Activated CD4-positive, alpha-beta T cell treated with anti-CD3 and anti-CD28 coated beads, Interleukin-2, amount 10 ng/mL, durations not matched to agents 7 days and 5 days (primary cell): ENCODE measurements around the gene TMEM134. TPM values are rescaled to one million over a fixed set of nuclear protein-coding genes. Genes with fewer than 3 reads are reported as not detected.

ENCODE experiments used
- CTCF ChIA-PET: fragments of 350-600 bp; sonication (Branson Sonifier 250); formaldehyde crosslinking; loops from one replicate; lab custom pipeline; 2021; ENCODE audit warnings: antibody characterized with exemption; lab: Charles Lee
- POLR2A ChIA-PET: fragments of 350-600 bp; sonication (Branson Sonifier 250); formaldehyde crosslinking; loops from one replicate; lab custom pipeline; 2021; ENCODE audit warnings: antibody characterized with exemption; lab: Charles Lee
- DNase-seq: peaks from one replicate; pipeline ENCODE4 v3.0.0-alpha.2; 2020
- H3K27ac Mint-ChIP-seq: one replicate; pipeline ENCODE4 v1.8.0; 2021; ENCODE audit warnings: mild to moderate bottlenecking, moderate library complexity, mixed read lengths
- H3K27me3 Mint-ChIP-seq: one replicate; pipeline ENCODE4 v1.8.0; 2021; ENCODE audit warnings: mixed read lengths
- H3K36me3 Mint-ChIP-seq: one replicate; pipeline ENCODE4 v1.8.0; 2021; ENCODE audit warnings: low read depth, mixed read lengths
- H3K4me1 Mint-ChIP-seq: one replicate; pipeline ENCODE4 v1.8.0; 2021; ENCODE audit warnings: mixed read lengths
- H3K4me3 Mint-ChIP-seq: one replicate; pipeline ENCODE4 v1.8.0; 2021; ENCODE audit warnings: mild to moderate bottlenecking, moderate library complexity, mixed read lengths
- H3K9me3 Mint-ChIP-seq: one replicate; pipeline ENCODE4 v1.8.0; 2021; ENCODE audit warnings: mixed read lengths
- total RNA-seq, 2 experiments: library from RNA; stranded (reverse); gene quantifications; one replicate each; pipeline ENCODE4 v1.2.3, GENCODE V29; 2021

TMEM134 gene
- total RNA-seq, 2 experiments from 2014 or later, result 42.2 to 47.2 TPM

- CTCF ChIA-PET, result interaction anchor here (1.1 kb wide), 1 partner anchor 17 kb away, joined by 3 read pairs; no protein-coding TSS in a partner anchor
- no peak for DNase-seq
- H3K27ac Mint-ChIP-seq, result no peak overlapping the region
Measured at GRCh38 chr11:67458266-67458665, 10.8 kb downstream of the TMEM134 start.

GRCh38 chr11:67457453-67457852 lies 11.6 kb downstream of the TMEM134 start:
- ChIA-PET POLR2A (no interaction called here), CTCF (interaction anchor here (1.1 to 1.6 kb wide), 2 partner anchors 16 to 20 kb away, joined by 3 to 5 read pairs; partner anchors contain the start of gene PTPRCAP)
- no peak overlapping the region for H3K4me3 Mint-ChIP-seq
- no peaks in the 10 kb centered on the region for H3K9me3 Mint-ChIP-seq
- H3K4me1 Mint-ChIP-seq, result peaks cover 7% of the 10 kb centered on the region
- DNase-seq, result no peak
- H3K27me3 Mint-ChIP-seq, result no peaks in the 10 kb centered on the region
- H3K27ac Mint-ChIP-seq, result no peak overlapping the region
- no peaks in the 10 kb centered on the region for H3K36me3 Mint-ChIP-seq

More at GRCh38 chr11:67458266-67458665, 10.8 kb downstream of the TMEM134 start:
- Mint-ChIP-seq H3K4me3 (no peak overlapping the region), H3K9me3 (no peaks in the 10 kb centered on the region), H3K4me1 (peaks cover 9% of the 10 kb centered on the region), H3K27me3 (no peaks in the 10 kb centered on the region), H3K36me3 (no peaks in the 10 kb centered on the region)
- POLR2A ChIA-PET, result no interaction called here

GRCh38 chr11:67456068-67456705 lies 12.9 kb downstream of the TMEM134 start:
- ChIA-PET POLR2A (no interaction called here), CTCF (interaction anchor here (0.8 to 1.6 kb wide), 5 partner anchors 12 to 87 kb away, joined by 3 to 10 read pairs (median 5); partner anchors contain the start of genes CORO1B and PTPRCAP)
- Mint-ChIP-seq H3K9me3 (no peaks in the 10 kb centered on the region), H3K4me3 (no peak overlapping the region), H3K4me1 (peaks cover 7% of the 10 kb centered on the region), H3K27me3 (no peaks in the 10 kb centered on the region), H3K27ac (no peak overlapping the region), H3K36me3 (no peaks in the 10 kb centered on the region)
- DNase-seq, result no peak

- POLR2A ChIA-PET, result no interaction called here
- no peak for DNase-seq
- no peaks in the 10 kb centered on the region for H3K27me3 Mint-ChIP-seq
- H3K36me3 Mint-ChIP-seq, result no peaks in the 10 kb centered on the region
- no peak within 1 kb of the TSS for H3K4me3 Mint-ChIP-seq
- H3K9me3 Mint-ChIP-seq, result no peaks in the 10 kb centered on the region
- H3K27ac Mint-ChIP-seq, result peak within 1 kb of the TSS; percentile 47
- CTCF ChIA-PET, result interaction anchor here (0.9 kb wide), 1 partner anchor 17 kb away, joined by 3 read pairs; no protein-coding TSS in a partner anchor
- peaks cover 7% of the 10 kb centered on the region for H3K4me1 Mint-ChIP-seq
Measured at GRCh38 chr11:67455054-67455453, 14.0 kb downstream of the TMEM134 start, which contains the start of gene CABP4. CABP4 (plus strand) TSS chr11:67455354; CDS start chr11:67455424, 70 bp downstream.

GRCh38 chr11:67453816-67454732 lies 15.0 kb downstream of the TMEM134 start:
- Mint-ChIP-seq H3K4me3 (no peak overlapping the region), H3K9me3 (no peaks in the 10 kb centered on the region), H3K27me3 (peaks cover 3% of the 10 kb centered on the region), H3K4me1 (peaks cover 8% of the 10 kb centered on the region), H3K27ac (no peak overlapping the region), H3K36me3 (no peaks in the 10 kb centered on the region)
- ChIA-PET CTCF (no interaction called here), POLR2A (no interaction called here)
- DNase-seq, result no peak

- H3K4me3 Mint-ChIP-seq, result no peak within 1 kb of the TSS
- H3K36me3 Mint-ChIP-seq, result no peaks in the 10 kb centered on the region
- ChIA-PET CTCF (interaction anchor here (1.0 to 2.7 kb wide), 2 partner anchors 9 to 43 kb away, joined by 4 to 6 read pairs; no protein-coding TSS in a partner anchor), POLR2A (no interaction called here)
- H3K27me3 Mint-ChIP-seq, result peaks cover 3% of the 10 kb centered on the region
- H3K4me1 Mint-ChIP-seq, result peaks cover 15% of the 10 kb centered on the region
- no peak for DNase-seq
- H3K27ac Mint-ChIP-seq, result no peak within 1 kb of the TSS
- no peaks in the 10 kb centered on the region for H3K9me3 Mint-ChIP-seq
Measured at GRCh38 chr11:67452141-67452952, 16.7 kb downstream of the TMEM134 start, which contains the start of gene GPR152. GPR152 (minus strand) TSS chr11:67452729; CDS start chr11:67452724, 5 bp downstream.

GRCh38 chr11:67451658-67451976 lies 17.4 kb downstream of the TMEM134 start:
- Mint-ChIP-seq H3K9me3 (no peaks in the 10 kb centered on the region), H3K27ac (no peak overlapping the region), H3K27me3 (peaks cover 3% of the 10 kb centered on the region), H3K4me1 (peaks cover 23% of the 10 kb centered on the region), H3K36me3 (no peaks in the 10 kb centered on the region), H3K4me3 (no peak overlapping the region)
- POLR2A ChIA-PET, result interaction anchor here (0.7 kb wide), 1 partner anchor 31 kb away, joined by 3 read pairs; the partner anchor contains the start of gene AIP
- CTCF ChIA-PET, result interaction anchor here (0.5 to 2.7 kb wide), 5 partner anchors 10 to 57 kb away, joined by 3 to 6 read pairs (median 4); no protein-coding TSS in a partner anchor
- no peak for DNase-seq

- no peak overlapping the region for H3K4me3 Mint-ChIP-seq
- no peak overlapping the region for H3K27ac Mint-ChIP-seq
- CTCF ChIA-PET, result interaction anchor here (0.5 to 2.7 kb wide), 5 partner anchors 10 to 56 kb away, joined by 3 to 6 read pairs (median 4); no protein-coding TSS in a partner anchor
- no peaks in the 10 kb centered on the region for H3K36me3 Mint-ChIP-seq
- H3K27me3 Mint-ChIP-seq, result peaks cover 3% of the 10 kb centered on the region
- H3K4me1 Mint-ChIP-seq, result peaks cover 29% of the 10 kb centered on the region
- no peaks in the 10 kb centered on the region for H3K9me3 Mint-ChIP-seq
- DNase-seq, result no peak
- POLR2A ChIA-PET, result interaction anchor here (0.7 kb wide), 1 partner anchor 32 kb away, joined by 3 read pairs; the partner anchor contains the start of gene AIP
Measured at GRCh38 chr11:67450796-67451657, 18.0 kb downstream of the TMEM134 start.

- Mint-ChIP-seq H3K36me3 (no peaks in the 10 kb centered on the region), H3K27ac (no peak overlapping the region), H3K4me3 (no peak overlapping the region), H3K9me3 (no peaks in the 10 kb centered on the region), H3K4me1 (peaks cover 46% of the 10 kb centered on the region), H3K27me3 (peaks cover 3% of the 10 kb centered on the region)
- no peak for DNase-seq
- POLR2A ChIA-PET, result interaction anchor here (0.7 kb wide), 1 partner anchor 1397 kb away, joined by 4 read pairs; no protein-coding TSS in a partner anchor
- CTCF ChIA-PET, result interaction anchor here (0.7 to 1.1 kb wide), 5 partner anchors 10 to 391 kb away, joined by 3 to 4 read pairs (median 3); partner anchors contain the start of gene PTPRCAP
Measured at GRCh38 chr11:67449116-67449844, 19.8 kb downstream of the TMEM134 start.

- Mint-ChIP-seq H3K4me3 (no peak overlapping the region), H3K27me3 (peaks cover 3% of the 10 kb centered on the region), H3K36me3 (no peaks in the 10 kb centered on the region), H3K9me3 (no peaks in the 10 kb centered on the region), H3K27ac (no peak overlapping the region), H3K4me1 (peaks cover 52% of the 10 kb centered on the region)
- ChIA-PET POLR2A (interaction anchor here (0.6 kb wide), 1 partner anchor 45 kb away, joined by 3 read pairs; no protein-coding TSS in a partner anchor), CTCF (interaction anchor here (1.5 kb wide), 2 partner anchors 43 to 47 kb away, joined by 4 to 6 read pairs; partner anchors contain the start of gene PPP1CA)
- no peak for DNase-seq
Measured at GRCh38 chr11:67448220-67448609, 20.8 kb downstream of the TMEM134 start.
